ENCODE results near the gene DCP2. TPM values are rescaled to one million over a fixed set of nuclear protein-coding genes. Genes with fewer than 3 reads are reported as not detected.

Gene DCP2
- total RNA-seq, 1 donor from 2014 or later: 96.1 TPM

DNA sequence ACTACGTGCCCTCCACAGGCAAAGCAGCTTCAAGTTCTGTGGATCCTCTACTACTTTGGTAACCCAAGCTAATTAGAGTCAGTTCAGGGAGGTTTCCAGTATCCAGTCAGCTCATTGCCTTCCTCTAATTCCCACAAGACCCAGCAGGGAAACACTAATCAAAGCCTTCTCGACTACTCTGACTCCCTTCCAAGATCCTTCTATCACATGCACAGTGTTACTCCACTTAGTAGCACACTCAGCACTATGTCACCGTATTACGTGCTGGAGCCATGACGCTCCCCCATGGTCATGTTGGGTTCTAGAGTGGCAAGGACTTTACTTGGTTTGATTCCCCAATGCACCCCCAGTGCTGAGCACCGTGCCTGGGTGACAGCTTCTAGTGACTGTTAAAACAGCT is 53.0 kb downstream of the DCP2 start:
- TF ChIP-seq, protein P1, sequence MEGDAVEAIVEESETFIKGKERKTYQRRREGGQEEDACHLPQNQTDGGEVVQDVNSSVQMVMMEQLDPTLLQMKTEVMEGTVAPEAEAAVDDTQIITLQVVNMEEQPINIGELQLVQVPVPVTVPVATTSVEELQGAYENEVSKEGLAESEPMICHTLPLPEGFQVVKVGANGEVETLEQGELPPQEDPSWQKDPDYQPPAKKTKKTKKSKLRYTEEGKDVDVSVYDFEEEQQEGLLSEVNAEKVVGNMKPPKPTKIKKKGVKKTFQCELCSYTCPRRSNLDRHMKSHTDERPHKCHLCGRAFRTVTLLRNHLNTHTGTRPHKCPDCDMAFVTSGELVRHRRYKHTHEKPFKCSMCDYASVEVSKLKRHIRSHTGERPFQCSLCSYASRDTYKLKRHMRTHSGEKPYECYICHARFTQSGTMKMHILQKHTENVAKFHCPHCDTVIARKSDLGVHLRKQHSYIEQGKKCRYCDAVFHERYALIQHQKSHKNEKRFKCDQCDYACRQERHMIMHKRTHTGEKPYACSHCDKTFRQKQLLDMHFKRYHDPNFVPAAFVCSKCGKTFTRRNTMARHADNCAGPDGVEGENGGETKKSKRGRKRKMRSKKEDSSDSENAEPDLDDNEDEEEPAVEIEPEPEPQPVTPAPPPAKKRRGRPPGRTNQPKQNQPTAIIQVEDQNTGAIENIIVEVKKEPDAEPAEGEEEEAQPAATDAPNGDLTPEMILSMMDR (conservative IDR thresholded peaks at IDR 0.05): no peak
- peaks cover 4% of the 10 kb centered on the region for H3K4me1 Mint-ChIP-seq
- H3K36me3 Mint-ChIP-seq (ENCODE audit: low read depth): peaks cover 33% of the 10 kb centered on the region
- H3K27me3 Mint-ChIP-seq (ENCODE audit: low read depth): no peaks in the 10 kb centered on the region
- H3K27ac Mint-ChIP-seq (ENCODE audit: unreplicated experiment): no peak overlapping the region
- H3K4me3 Mint-ChIP-seq: no peak overlapping the region
- H3K9me3 Mint-ChIP-seq: no peaks in the 10 kb centered on the region
- no peak for DNase-seq (ENCODE audit: low read depth, low spot score)

DNA sequence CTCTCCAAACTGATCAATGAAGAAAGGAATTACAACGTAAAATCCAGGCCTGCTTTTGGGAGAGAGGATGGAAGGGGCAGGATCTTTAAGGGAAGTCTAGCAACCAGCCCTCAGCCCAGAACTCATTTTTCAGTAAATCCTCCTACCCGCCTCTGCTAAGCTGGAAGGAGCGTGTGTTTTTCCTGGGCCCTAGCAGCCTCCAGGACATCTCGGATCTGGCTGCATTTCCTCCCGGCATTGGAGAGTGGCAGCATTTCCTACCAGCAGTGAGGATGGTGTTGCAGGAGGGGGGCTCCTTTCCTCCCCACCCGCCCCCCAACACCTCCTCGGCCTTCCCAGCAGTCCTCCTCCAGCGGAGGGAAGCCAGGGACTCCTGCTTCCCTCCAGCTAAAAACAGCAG is 54.5 kb downstream of the DCP2 start:
- peaks cover 4% of the 10 kb centered on the region for H3K4me1 Mint-ChIP-seq
- DNase-seq (ENCODE audit: low read depth, low spot score): no peak
- TF ChIP-seq, protein P1 (conservative IDR thresholded peaks at IDR 0.05): no peak
- no peak overlapping the region for H3K4me3 Mint-ChIP-seq
- no peaks in the 10 kb centered on the region for H3K9me3 Mint-ChIP-seq
- H3K36me3 Mint-ChIP-seq (ENCODE audit: low read depth): peaks cover 31% of the 10 kb centered on the region
- H3K27ac Mint-ChIP-seq (ENCODE audit: unreplicated experiment): no peak overlapping the region
- H3K27me3 Mint-ChIP-seq (ENCODE audit: low read depth): no peaks in the 10 kb centered on the region

DNA sequence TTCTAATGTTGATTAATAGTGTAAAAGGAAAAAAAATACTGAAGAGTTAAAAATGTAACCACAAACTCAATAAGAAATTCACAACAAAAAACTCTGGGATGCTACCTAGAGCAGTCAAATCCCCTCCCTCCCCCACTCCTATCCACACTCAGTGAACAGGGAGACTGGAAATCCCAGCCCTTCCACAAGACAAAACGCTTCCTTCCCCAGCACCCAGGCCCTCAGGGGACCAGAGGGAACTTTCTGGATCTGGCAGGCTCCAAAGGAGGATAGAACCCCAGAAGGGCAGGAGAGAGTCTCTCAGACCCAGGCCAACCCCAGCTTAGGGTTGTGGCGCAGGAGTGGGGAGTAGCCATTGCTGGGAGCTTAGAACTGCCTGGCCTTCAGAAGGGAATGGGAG is 55.0 kb downstream of the DCP2 start:
- DNase-seq (ENCODE audit: low read depth, low spot score): no peak
- H3K36me3 Mint-ChIP-seq (ENCODE audit: low read depth): peaks cover 29% of the 10 kb centered on the region
- no peak overlapping the region for H3K4me3 Mint-ChIP-seq
- H3K27me3 Mint-ChIP-seq (ENCODE audit: low read depth): no peaks in the 10 kb centered on the region
- TF ChIP-seq, protein P1 (conservative IDR thresholded peaks at IDR 0.05): no peak
- H3K27ac Mint-ChIP-seq (ENCODE audit: unreplicated experiment): no peak overlapping the region
- H3K4me1 Mint-ChIP-seq: peaks cover 4% of the 10 kb centered on the region
- H3K9me3 Mint-ChIP-seq: no peaks in the 10 kb centered on the region

DNA sequence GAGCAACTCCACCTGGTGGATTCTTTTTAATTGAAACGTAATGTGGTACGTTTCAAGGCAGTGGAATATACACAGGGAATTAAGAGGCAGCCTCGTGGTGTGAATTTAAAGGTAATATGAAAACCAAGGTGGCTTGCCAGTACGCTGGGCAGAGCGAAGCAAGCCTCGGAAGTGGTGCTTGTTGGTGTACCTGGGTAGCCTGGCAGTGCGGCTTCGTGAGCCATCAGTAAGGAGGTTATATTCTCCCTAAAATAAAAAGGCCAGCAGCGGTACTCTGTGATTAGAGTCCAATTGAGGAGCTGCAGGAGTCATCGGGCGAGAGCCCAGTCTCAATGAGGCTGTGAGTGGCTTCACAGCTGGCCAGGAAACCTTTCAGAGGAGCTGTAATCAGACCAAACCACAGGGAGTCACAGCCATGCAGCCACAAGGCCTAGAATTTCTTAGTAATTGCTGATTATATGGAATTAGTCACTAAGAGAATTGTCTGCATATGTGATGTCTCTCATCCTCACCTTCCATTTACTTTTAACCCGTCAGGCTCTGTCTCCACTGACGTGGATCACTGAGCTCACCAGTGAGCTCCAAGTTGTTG is 57.7 kb downstream of the DCP2 start:
- no peak for DNase-seq (ENCODE audit: low read depth, low spot score)
- TF ChIP-seq, protein P1 (conservative IDR thresholded peaks at IDR 0.05): no peak
- no peak overlapping the region for H3K27ac Mint-ChIP-seq (ENCODE audit: unreplicated experiment)
- H3K4me1 Mint-ChIP-seq: peaks cover 8% of the 10 kb centered on the region
- H3K27me3 Mint-ChIP-seq (ENCODE audit: low read depth): no peaks in the 10 kb centered on the region
- H3K4me3 Mint-ChIP-seq: no peak overlapping the region
- H3K36me3 Mint-ChIP-seq (ENCODE audit: low read depth): peaks cover 12% of the 10 kb centered on the region
- no peaks in the 10 kb centered on the region for H3K9me3 Mint-ChIP-seq

DNA sequence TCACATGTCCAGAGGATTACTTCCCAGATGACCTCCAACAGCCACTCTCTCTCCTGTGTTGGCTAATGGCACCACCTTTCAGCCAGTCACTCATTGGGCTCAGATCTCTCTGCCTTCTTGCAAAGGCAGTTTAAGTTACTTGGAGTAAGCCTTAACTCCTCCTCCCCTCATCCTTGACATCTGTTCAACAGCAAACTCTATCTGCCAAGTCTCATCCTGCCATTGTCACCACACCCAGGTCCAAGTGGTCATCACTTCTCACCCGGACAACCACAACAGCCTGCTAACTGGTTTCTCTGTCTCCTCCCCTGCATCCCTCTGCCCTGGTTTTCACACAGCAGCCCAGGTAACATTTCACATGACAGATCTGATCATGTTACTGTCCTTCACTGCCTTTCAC is 58.5 kb downstream of the DCP2 start:
- H3K9me3 Mint-ChIP-seq: no peaks in the 10 kb centered on the region
- DNase-seq (ENCODE audit: low read depth, low spot score): no peak
- TF ChIP-seq, protein P1 (conservative IDR thresholded peaks at IDR 0.05): no peak
- peaks cover 5% of the 10 kb centered on the region for H3K36me3 Mint-ChIP-seq (ENCODE audit: low read depth)
- H3K4me1 Mint-ChIP-seq: peaks cover 8% of the 10 kb centered on the region
- no peaks in the 10 kb centered on the region for H3K27me3 Mint-ChIP-seq (ENCODE audit: low read depth)
- no peak overlapping the region for H3K4me3 Mint-ChIP-seq
- H3K27ac Mint-ChIP-seq (ENCODE audit: unreplicated experiment): peak overlapping the region; percentile 60
